ENCODE data around the gene CXorf66.
"Not testable (repeated sequence)": the region's sequence is repeated elsewhere in the genome, so short reads cannot be mapped to it uniquely, and the experiment has no call there.

Gene CXorf66

GRCh38 chrX:139929876-139930275, 35.4 kb downstream of the CXorf66 start:
- DNase-seq (ENCODE audit: low read depth in 2 of 2): no peak

- DNase-seq (ENCODE audit: low read depth in 2 of 2): no peak
Observed at GRCh38 chrX:139924696-139925095, 40.6 kb downstream of the CXorf66 start.

GRCh38 chrX:139924069-139924695, 41.1 kb downstream of the CXorf66 start:
- DNase-seq (ENCODE audit: low read depth in 2 of 2): no peak

GRCh38 chrX:139921142-139921541, 44.2 kb downstream of the CXorf66 start:
- not testable (repeated sequence) for DNase-seq (ENCODE audit: low read depth in 2 of 2)

GRCh38 chrX:139920316-139920715, 45.0 kb downstream of the CXorf66 start:
- no peak for DNase-seq (ENCODE audit: low read depth in 2 of 2)

GRCh38 chrX:139914421-139914820, 50.9 kb downstream of the CXorf66 start:
- DNase-seq (ENCODE audit: low read depth in 2 of 2): no peak

GRCh38 chrX:139909712-139910111, 55.6 kb downstream of the CXorf66 start:
- no peak for DNase-seq (ENCODE audit: low read depth in 2 of 2)

GRCh38 chrX:139907078-139907477, 58.2 kb downstream of the CXorf66 start:
- no peak for DNase-seq (ENCODE audit: low read depth in 2 of 2)

- no peak for DNase-seq (ENCODE audit: low read depth in 2 of 2)
Observed at GRCh38 chrX:139905743-139906142, 59.6 kb downstream of the CXorf66 start.

Data from stimulated activated CD8-positive, alpha-beta memory T cell treated with anti-CD3 and anti-CD28 coated beads, Interleukin-7, amount 100 ng/mL, for 4 hours (primary cell).